DND-41 (cell line): ENCODE data around the gene SHOC2.
A peak's percentile ranks its signal among the peaks of the same experiment; 100 is the strongest.

Experiments used
- ATAC-seq: fragments of 200-7000 bp; cut with Tn5 transposase; 3 replicates; pipeline ENCODE4 v1.9.1; 2021; ENCODE audit warnings: low read depth; ENCODE audit not compliant: insufficient read depth
- DNase-seq: peaks from one replicate; pipeline ENCODE4 v3.0.0-alpha.2; 2020
- H2AFZ ChIP-seq: 2 replicates; pipeline ENCODE4 v1.6.0; 2012; ENCODE audit warnings: low read depth, low read length
- H3K27ac ChIP-seq: 2 replicates; pipeline ENCODE4 v1.5.1; 2012; ENCODE audit warnings: low read length, inconsistent platforms
- H3K27me3 ChIP-seq: fragments of 200-600 bp; sonication (generic); 2 replicates; pipeline ENCODE4 v1.6.0; 2012; ENCODE audit warnings: low read length, mild to moderate bottlenecking, inconsistent platforms; ENCODE audit not compliant: insufficient read depth, poor library complexity
- H3K36me3 ChIP-seq: 2 replicates; pipeline ENCODE4 v1.5.1; 2012; ENCODE audit warnings: low read length, inconsistent platforms; ENCODE audit not compliant: insufficient read depth
- H3K4me1 ChIP-seq: 2 replicates; pipeline ENCODE4 v1.5.1; 2012; ENCODE audit warnings: mild to moderate bottlenecking, low read length; ENCODE audit not compliant: insufficient read depth
- H3K4me2 ChIP-seq: 2 replicates; pipeline ENCODE4 v1.6.0; 2012; ENCODE audit warnings: mild to moderate bottlenecking, moderate library complexity, low read length, inconsistent platforms; ENCODE audit not compliant: insufficient read depth
- H3K4me3 ChIP-seq, 2 experiments: fragments of 200-600 bp in 1 of 2; shearing (Covaris generic) in 1 of 2; 2 replicates each; pipeline ENCODE4 v1.5.1; 2012 to 2016; ENCODE audit warnings: inconsistent platforms in 2 of 2, low read length in 2 of 2, mild to moderate bottlenecking in 2 of 2, low read depth in 1 of 2, moderate library complexity in 1 of 2
- H3K79me2 ChIP-seq: 2 replicates; pipeline ENCODE4 v1.6.0; 2012; ENCODE audit warnings: low read length, inconsistent platforms; ENCODE audit not compliant: insufficient read depth
- H3K9ac ChIP-seq: 2 replicates; pipeline ENCODE4 v1.6.0; 2012; ENCODE audit warnings: low read depth, mild to moderate bottlenecking, inconsistent platforms, low read length, moderate library complexity
- H3K9me3 ChIP-seq: 2 replicates; pipeline ENCODE4 v1.5.1; 2012; ENCODE audit warnings: low read length, moderate library complexity, mild to moderate bottlenecking, inconsistent platforms; ENCODE audit not compliant: insufficient read depth, severe bottlenecking
- H4K20me1 ChIP-seq: 2 replicates; pipeline ENCODE4 v1.6.0; 2012; ENCODE audit warnings: low read length; ENCODE audit not compliant: insufficient read depth
- CTCF ChIP-seq: IDR thresholded peaks from 2 replicates; pipeline ENCODE4 v1.5.1; 2012; ENCODE audit warnings: borderline replicate concordance, low read length, moderate library complexity, mild to moderate bottlenecking; ENCODE audit not compliant: poor library complexity, severe bottlenecking; ENCODE audit errors: extremely low read depth
- EZH2 ChIP-seq: IDR thresholded peaks from 3 replicates; pipeline ENCODE4 v1.6.1; 2012; ENCODE audit warnings: borderline replicate concordance, low read depth, mild to moderate bottlenecking, moderate library complexity, low read length, inconsistent platforms; ENCODE audit not compliant: severe bottlenecking

Gene SHOC2

GRCh38 chr10:110872145-110872983 lies 47.0 kb upstream of the SHOC2 start:
- Histone ChIP-seq H3K9me3 (no peaks in the 10 kb centered on the region), H3K27me3 (no peaks in the 10 kb centered on the region), H3K79me2 (peaks cover 40% of the 10 kb centered on the region), H4K20me1 (no peaks in the 10 kb centered on the region), H3K4me2 (peak overlapping the region; percentile 88), H3K4me3 (peak overlapping the region; percentile 79 to 81), H2AFZ (peak overlapping the region; percentile 61), H3K36me3 (peaks cover 8% of the 10 kb centered on the region), H3K9ac (peak overlapping the region; percentile 86), H3K4me1 (peaks cover 33% of the 10 kb centered on the region), H3K27ac (peak overlapping the region; percentile 99)
- peak; percentile 38 for TF ChIP-seq CTCF
- TF ChIP-seq EZH2: no peak
- DNase-seq: peak; percentile 87
- ATAC-seq: peak; percentile 79

- Histone ChIP-seq H3K4me3 (peak overlapping the region; percentile 79 to 81), H4K20me1 (no peaks in the 10 kb centered on the region), H3K9me3 (no peaks in the 10 kb centered on the region), H2AFZ (peak overlapping the region; percentile 61), H3K4me2 (peak overlapping the region; percentile 88), H3K27me3 (no peaks in the 10 kb centered on the region), H3K79me2 (peaks cover 40% of the 10 kb centered on the region), H3K36me3 (peaks cover 14% of the 10 kb centered on the region), H3K4me1 (peaks cover 33% of the 10 kb centered on the region), H3K9ac (peak overlapping the region; percentile 86), H3K27ac (peak overlapping the region; percentile 99)
- DNase-seq (no peak), ATAC-seq (no peak)
- TF ChIP-seq CTCF: no peak
- TF ChIP-seq EZH2: no peak
These were observed 46.1 kb upstream of the SHOC2 start for GRCh38 chr10:110872984-110873923.

DNA sequence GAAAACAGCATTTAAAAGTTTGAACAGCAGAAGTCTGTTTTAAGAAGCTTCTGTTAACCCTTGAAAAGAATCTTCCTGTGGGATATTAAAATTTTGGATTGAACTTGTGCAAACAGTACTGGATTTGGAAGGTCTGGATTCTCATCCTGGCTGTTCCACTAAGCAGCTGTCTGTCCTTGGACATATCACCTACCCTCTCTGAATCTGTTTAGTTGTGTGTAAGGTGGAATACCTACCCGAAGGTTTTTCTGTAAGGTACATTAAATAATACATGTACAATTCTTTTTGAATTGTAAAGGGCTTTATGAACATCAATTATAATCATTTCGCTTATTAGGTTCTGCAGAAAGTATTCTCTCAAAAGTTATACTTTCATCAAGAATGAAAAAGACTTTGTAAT lies 45.5 kb upstream of the SHOC2 start:
- Histone ChIP-seq H2AFZ (no peak overlapping the region; the same call in 1 of the 2 replicates), H3K9ac (peak overlapping the region; percentile 86), H3K9me3 (no peaks in the 10 kb centered on the region), H3K4me3 (peak overlapping the region; percentile 79 to 81; a peak in 3 of 4 replicates), H3K79me2 (peaks cover 40% of the 10 kb centered on the region), H3K27me3 (no peaks in the 10 kb centered on the region), H3K27ac (peak overlapping the region; percentile 99; the same call in 1 of the 2 replicates), H3K4me2 (peak overlapping the region; percentile 88), H3K4me1 (peaks cover 31% of the 10 kb centered on the region), H3K36me3 (peaks cover 17% of the 10 kb centered on the region), H4K20me1 (no peaks in the 10 kb centered on the region)
- DNase-seq: no peak
- TF ChIP-seq CTCF (no peak), EZH2 (no peak)
- no peak for ATAC-seq
